ENCODE measurements around the gene MFSD6L.

MFSD6L gene

DNA sequence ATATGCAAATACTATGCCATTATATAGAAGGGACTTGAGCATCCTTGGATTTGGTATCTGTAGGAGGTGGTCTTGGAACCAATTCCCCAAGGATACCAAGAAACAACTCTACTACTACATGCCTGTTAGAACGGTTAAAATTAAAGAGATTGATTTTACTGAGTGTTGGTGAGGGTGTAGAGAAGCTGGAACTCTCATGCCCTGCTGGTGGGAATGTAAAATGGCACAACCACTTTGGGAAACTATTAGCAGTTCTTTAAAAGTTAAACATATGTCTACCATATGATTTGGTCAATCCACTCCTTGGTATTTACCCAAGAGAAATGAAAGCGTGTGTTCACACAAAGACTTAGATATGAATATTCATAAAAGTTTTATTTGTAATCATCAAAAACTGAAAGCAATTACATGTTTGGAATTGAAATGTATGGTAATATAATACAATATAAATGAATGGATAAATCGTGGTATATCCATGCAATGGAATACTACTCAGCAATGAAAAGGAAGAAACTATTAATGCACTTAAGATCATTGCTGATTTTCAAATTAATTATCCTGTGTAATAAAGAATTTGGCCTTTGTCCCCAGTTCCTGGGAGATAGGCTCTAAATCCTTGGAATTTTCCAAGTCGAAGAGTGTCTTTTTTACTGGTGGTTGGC lies 7.8 kb downstream of the MFSD6L start:
- DNase-seq: no peak

DNA sequence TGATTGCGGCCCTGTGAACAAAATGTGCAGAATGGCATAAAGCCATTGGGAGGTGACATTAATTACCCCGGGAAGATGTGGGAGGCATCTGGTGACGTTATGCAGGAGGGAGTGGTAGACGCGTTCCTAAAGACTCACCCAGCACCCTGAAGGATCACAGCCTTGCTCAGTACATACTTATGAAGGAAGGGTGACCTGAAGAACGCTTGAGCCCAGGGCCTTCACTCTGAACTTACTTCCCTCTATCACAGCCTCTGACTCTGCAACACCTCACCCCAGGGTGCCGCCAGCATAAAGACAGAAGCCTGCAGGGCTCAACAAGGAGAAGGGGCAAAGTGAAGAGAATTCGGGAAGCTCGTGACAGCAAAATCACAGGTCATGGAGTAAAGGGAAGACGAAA lies 9.4 kb downstream of the MFSD6L start:
- no peak for DNase-seq

DNA sequence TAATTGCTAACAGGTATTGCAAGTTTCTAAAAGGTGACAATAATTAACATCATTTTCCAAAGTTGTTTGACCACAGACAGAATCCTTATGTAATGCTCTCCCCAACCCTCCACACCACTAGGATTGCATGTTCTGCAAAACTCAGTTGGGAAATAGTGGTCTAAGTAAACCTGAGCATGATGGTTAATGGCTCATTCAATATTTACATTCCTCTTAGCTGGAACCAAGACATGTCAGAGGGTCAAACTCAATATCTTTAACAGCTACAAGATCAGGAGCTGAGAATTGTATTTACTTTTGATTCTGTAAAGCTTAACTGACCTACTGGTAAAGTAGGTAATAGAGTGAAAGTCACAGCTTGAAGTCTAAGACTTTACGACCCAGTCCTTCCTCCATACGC lies 10.2 kb downstream of the MFSD6L start:
- no peak for DNase-seq

DNA sequence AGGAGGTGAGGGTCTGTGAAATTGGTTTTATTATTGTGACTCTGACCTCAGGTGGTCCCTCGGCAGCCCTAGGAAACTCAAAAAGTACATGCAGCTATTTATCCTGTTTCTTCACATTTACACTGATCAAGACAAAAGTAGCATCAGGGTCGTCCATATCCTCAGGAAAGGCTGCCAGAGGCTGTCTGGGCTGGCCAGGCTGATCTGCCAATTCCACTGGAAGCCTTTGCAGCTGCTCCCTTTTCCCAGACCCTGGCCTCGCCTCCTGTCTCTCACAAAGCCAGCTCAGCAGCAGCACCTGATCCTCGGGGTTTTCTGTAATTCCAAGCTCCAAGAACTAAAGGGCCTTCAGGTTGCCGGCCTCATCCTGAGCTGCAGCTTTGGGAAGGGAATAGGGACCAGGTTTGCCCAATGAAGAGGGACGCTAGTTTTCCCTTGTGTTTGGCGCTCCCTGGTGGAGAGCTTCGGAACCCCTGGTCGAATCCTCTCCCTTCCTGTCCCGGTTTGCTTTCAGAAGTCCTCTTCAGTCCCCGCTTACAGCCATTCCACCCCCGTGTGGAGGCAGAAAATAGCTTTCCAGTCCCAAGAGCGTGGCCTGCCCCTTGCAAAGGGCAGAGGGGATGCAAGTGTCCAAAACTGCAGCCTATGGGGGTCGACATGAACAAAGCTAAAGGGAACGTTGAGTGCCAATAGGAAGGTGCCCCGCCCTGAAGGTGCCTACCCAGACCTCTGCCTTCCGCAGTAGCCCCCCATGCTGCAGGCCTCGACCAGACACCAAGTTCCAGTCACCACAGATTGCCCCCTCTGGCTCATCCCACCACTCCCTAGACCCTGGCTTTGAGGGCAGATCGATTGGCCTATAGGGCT lies 13.4 kb downstream of the MFSD6L start:
- peak; percentile 25 for DNase-seq

DNA sequence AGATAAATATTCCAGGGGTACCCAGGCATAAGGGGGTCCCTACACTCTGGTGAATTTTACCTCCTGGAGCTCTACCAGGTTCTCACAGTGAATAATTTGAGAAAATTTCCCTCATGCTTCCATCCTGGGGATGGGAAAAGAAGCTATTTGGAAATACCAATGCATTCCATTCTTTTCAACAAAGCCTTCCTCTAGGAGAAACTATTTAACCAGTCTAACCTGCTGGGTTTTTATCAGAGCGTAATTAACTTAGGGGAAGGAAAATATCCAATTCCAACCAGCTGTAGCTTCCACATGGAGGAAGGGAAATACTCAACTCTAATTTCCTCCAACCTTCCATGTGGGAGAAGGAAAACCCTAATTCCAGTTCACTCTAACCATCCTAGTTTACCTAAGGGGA lies 17.0 kb downstream of the MFSD6L start:
- DNase-seq: no peak

DNA sequence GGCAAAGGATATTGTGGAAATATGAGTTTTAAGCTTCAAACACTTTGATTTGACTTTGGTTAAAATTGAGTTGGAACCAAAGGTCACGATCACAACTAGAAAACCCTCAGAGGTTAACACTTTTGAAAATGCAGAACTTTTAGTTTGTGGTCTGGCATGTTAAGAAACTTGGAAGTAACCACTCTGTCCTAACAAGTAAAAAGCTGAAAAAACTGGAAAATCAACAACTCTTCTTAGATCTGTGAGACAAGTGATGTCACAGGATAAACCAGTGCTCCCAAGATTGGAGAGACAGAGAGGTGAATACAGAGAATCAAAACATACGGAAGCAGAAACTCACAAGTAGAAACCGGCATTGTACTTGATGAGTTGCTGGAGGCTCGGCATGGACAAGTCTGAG lies 17.4 kb downstream of the MFSD6L start:
- no peak for DNase-seq

DNA sequence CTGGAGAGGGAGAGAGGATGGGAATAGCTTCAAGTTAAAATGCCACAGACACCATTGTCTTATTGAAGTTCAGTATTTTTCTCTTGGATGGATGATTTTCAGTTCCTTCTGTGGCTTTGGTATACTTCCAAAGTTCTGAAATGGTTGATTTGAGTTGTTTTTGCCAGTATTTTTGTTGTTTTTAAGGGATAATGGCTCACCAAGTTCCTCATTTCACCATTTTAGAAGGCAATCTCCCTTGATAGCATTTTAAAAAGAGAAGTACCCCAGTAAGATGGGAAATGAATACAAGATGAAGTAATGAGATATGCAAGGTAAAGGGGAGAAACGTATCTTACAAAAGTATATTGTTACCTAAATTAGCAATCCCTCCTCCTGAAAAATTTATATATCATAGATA lies 22.3 kb downstream of the MFSD6L start:
- no peak for DNase-seq

DNA sequence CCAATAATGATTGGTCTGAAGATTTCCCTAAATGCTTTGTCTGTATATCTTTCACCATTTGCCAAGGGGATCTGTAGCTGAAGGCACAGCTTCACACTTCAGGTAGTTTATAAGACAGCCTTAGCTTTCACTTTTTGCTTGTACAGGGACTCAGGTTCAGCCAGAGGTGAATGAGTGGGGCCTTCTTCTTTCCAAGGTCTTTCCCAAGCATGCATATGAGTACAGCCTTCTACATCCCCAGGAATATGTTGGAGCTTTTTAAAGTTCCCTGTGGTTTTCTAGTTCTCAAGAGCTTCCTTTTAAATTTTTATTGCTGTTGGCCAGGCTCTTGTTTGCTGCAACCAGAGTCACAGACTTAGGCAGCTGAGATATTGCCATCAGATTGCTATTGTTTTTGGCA lies 22.9 kb downstream of the MFSD6L start:
- no peak for DNase-seq

DNA sequence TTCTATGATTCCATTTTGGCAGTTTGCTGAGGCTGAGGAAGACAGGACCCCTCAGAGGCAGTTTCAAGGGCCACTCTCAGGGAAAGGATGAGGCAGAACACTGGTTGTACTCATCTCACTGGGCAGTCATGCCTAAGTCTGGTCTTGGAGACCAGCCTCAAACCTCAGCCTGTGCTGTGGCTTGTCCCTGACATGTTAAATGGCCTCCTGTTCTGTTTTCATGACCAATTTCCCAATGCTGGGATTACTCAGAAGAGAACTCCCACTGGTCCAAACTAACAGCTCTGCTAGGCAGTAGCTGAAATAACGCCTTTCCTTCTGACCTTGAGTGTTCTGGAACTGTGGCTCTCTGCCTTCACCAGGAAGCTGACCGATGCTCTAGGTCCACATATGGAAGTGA lies 32.4 kb downstream of the MFSD6L start:
- DNase-seq: no peak

DNA sequence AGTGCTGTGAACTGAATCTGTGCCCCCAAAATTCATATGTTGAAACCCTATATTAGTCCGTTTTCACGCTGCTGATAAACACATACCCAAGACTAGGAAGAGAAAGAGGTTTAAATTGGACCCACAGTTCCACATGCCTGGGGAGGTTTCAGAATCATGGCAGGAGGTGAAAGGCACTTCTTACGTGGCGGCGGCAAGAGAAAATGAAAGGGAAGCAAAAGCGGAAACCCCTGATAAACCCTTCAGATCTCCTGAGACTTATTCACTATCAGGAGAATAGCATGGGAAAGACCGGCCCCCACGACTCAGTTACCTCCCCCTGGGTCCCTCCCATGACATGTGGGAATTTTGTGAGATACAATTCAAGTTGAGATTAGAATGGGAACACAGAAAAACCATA lies 37.2 kb downstream of the MFSD6L start:
- DNase-seq: no peak

DNA sequence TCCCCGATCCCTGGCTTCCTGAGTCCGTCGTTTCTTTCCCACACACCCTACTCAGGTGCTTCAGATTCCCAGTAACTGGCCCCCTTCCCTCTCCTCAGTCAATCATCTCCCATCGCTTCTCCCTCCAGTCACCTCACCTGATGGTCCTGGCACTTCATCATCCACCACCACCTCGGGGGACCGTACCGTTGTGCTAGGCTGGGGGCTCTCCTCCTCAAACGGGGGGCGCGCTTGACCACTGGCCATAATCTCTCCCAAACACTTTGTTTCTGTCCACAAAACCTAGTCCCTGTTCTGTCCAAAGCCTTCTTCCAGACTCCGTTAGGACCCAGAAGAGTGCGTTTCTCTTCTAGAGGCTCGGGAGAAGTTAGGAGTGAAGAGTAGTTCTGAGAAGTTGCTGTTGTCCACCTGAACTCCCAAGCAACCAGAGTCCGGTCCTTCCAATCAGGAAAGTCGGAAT lies 41.0 kb downstream of the MFSD6L start, which contains the start of gene SPDYE4:
SPDYE4 (minus strand) TSS at position 410 of the 460 bp plus-strand sequence; CDS start at position 246, 164 bp downstream.
- DNase-seq: no peak

DNA sequence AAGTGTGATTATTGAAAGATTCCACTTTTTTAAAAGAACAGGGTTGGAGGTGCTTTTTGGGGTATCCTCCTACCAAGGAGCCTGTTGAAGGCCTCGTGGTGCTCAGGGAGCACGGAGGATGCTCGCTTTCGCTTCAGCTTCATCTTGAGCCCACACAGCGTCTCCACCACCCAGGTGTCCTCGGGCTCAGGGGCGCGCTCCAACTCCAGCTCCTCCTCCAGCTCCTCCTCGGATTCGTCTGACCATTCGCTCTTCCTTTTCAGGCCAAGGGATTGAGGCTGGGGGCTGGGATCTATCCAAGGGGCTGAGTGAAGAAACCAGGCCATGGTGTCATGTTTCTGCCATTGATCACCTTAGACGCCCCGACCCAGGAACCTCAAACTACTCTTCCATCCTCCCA lies 42.0 kb downstream of the MFSD6L start:
- DNase-seq: no peak

DNA sequence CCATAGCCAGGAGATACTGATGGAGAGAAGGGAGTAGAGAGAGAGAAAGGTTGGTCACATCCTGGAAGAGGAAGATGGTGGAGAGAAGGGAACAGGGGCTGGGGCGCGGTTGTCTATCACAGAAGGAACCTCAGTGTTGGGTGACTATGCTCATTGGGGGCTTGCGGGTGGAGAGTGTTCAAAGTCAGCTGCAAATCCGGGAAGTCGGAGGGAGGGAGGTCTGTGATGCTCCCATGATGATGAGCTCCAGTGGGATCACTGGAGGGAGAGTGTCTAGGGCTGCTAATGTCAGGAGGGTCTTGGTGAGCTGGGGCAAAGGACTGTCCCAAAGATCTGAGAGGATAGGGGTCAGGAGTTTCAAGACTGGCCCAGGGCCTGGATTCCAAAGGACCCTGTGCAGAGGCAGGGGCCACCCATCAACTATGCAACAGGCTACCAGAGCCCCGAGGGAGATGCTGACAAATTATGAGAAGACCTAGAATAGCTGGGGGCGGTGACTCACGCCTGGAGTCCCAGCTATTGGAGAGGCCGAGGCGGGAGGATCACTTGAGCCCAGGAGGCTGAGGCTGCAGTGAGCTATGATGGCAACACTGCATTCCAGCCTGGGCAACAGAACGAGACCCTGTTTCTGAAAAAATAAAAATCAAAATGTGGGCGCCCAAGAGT lies 43.4 kb downstream of the MFSD6L start:
- DNase-seq: no peak

DNA sequence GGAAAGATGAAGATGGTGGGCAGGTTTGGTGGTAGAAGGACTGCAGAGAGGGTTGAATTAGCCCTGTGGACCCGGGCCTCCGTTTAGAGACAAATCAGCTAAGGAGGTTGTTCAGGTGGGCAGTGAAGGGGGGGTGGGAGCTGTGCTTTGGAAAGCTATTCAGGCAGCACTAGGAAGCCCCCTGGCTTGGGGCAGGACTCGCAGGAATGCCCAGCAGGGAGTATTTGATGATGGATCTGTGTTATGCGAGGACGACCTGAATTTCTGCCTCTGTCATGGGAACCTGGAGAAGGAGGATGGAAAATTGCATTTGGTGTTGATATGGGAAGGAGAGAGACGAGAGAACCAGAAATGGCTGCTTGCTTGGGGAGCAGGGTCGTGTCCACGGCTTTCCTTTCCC lies 44.3 kb downstream of the MFSD6L start:
- DNase-seq: no peak

DNA sequence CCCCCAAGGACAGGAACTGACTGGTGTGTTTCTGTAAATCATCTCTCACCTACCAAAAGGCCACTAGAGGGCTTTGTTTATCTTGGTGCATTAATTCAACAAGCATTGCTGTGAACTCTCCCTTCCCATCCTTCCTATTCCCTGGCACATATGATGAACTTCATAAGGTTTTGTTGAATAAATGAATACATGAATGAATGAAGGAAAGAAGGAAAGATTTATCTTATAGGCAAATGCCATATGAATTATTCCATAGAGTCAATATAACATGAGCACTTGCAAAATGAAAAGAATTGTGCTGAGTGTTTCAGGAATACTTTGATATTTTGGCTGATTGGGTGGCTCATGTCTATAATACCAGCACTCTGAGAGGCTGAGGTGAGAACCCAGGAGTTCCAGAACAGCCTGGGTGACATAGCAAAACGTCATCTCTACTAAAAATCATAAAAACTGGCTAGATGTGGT lies 45.2 kb downstream of the MFSD6L start:
- DNase-seq: no peak

DNA sequence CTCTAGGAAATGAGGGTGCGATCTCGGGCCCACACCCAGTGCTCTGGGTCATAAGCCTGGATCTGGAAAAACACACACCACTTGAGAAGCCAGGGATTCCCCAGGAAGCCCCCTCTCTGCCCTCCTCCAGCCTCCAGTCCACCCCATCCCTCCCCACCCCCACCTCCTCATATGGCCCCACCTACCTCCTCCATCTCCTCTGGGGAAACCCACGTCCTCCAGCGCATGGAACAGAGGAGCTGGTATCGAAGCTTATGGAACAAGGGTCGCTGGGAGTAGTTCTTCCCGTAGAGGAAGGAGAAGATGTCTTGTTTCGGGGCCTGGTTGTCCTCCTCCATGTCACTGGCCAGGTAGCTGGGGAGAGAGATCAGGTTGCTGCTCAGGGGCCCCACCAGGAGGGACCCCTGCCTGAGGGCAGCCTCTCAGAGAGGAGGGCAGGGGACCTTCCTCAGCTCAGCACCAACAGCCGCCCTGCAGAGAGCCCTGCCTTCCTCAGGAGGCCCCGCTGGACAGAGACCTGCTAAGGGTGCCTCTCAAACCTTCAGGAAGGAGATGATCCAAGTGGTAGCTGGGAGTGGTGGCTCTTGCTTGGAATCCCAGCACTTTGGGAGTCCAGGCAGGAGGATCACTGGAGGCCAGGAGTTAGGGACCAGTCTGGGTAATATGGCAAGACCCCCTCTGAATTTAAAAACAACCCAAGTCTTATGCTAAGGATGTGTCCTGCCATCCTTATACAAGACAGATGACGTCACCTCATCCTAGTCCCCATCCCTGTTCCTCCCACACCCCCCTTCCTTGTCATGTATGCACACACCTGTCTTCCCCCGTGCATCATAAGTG lies 45.8 kb downstream of the MFSD6L start:
- no peak for DNase-seq

DNA sequence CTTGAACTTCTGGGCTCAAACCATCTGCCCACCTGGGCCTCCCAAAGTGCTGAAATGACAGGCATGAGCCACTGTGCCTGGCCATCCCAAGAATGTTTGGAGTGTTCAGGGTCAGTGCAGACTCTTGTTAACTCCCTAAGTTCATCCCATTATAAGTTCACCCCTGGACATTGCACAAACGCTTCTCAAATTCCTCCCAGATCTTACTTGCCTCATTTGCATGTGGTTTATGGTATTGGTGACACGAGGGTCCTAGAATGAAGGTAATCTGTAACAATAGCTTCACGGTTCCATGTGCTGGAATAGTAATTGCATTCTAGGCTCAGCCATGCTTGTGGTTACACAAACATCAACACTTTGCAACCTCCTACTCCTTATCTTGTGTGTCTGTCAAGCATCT lies 49.5 kb downstream of the MFSD6L start:
- DNase-seq: no peak

DNA sequence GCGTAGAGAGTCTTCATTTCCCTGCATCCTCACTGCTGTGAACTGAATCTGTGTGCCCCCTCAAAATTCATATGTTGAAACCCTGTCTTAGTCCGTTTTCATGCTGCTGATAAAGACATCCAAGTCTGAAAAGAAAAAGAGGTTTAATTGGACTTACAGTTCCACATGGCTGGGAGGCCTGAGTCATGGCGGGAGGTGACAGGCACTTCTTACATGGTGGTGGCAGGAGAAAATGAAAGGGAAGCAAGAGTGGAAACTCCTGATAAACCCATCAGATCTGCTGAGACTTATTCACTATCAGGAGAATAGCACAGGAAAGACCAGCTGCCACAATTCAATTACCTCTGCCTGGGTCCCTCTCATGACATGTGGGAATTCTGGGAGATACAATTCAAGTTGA lies 51.4 kb downstream of the MFSD6L start:
- no peak for DNase-seq

Measured in central memory CD4-positive, alpha-beta T cell (primary cell).